K562 (cell line): ENCODE measurements around the gene SBF1.

Experiments
- ATF7 ChIP-seq: fragments of 450-650 bp; IDR thresholded peaks from 2 replicates; pipeline ENCODE4 v1.7.1; 2014; ENCODE audit warnings: mild to moderate bottlenecking, moderate library complexity
- TF ChIP-seq, protein P1 (sequence below): fragments of 450-650 bp; IDR thresholded peaks from 2 replicates; pipeline ENCODE4 v1.6.1; 2018; ENCODE audit not compliant: partially characterized antibody

DNA sequence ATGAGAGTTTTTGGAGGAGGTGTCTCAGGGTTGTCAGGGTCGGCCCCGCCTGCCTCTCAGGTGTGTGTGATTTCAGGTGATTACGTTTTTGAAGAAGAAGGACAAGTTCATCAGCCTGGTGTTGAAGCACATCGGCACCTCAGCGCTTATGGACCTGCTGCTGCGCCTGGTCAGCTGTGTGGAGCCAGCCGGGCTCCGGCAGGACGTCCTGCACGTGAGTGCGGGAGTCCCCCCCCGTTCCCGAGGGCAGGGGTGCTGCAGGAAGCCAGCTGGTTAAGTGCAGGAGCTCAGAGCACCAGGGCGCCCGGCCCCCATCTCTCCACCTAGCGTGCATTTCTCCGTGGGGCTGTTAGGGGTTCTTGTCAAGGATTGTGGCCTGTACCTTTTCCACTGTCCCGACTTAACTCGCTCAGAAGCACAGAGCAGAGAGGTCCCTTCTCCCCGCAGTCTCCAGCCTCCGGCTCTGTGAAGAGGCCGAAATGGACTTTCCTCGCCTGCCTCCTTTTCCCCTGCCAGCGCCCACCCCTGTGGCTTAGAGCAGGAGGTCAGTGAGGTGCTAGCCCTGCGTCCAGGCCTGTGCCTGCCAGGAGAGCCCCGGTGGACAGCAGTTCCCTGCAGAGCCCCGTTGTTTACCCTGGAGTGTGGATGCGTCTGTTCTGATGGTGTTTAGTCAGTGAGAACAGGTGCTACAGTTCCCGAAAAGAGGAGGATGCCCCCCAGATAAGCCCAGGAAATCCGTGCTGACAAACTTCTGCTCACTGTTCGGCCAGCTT is 60.2 kb downstream of the SBF1 start:
- TF ChIP-seq ATF7, result no peak
- TF ChIP-seq, protein P1, sequence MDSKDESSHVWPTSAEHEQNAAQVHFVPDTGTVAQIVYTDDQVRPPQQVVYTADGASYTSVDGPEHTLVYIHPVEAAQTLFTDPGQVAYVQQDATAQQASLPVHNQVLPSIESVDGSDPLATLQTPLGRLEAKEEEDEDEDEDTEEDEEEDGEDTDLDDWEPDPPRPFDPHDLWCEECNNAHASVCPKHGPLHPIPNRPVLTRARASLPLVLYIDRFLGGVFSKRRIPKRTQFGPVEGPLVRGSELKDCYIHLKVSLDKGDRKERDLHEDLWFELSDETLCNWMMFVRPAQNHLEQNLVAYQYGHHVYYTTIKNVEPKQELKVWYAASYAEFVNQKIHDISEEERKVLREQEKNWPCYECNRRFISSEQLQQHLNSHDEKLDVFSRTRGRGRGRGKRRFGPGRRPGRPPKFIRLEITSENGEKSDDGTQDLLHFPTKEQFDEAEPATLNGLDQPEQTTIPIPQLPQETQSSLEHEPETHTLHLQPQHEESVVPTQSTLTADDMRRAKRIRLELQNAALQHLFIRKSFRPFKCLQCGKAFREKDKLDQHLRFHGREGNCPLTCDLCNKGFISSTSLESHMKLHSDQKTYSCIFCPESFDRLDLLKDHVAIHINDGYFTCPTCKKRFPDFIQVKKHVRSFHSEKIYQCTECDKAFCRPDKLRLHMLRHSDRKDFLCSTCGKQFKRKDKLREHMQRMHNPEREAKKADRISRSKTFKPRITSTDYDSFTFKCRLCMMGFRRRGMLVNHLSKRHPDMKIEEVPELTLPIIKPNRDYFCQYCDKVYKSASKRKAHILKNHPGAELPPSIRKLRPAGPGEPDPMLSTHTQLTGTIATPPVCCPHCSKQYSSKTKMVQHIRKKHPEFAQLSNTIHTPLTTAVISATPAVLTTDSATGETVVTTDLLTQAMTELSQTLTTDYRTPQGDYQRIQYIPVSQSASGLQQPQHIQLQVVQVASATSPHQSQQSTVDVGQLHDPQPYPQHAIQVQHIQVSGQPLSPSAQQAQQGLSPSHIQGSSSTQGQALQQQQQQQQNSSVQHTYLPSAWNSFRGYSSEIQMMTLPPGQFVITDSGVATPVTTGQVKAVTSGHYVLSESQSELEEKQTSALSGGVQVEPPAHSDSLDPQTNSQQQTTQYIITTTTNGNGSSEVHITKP, result no peak
